ENCODE data around the gene SCAI. TPM values are rescaled to one million over a fixed set of nuclear protein-coding genes. Genes with fewer than 3 reads are reported as not detected.

SCAI gene
- total RNA-seq, 1 experiment from 2014 or later: 15.5 TPM

- Mint-ChIP-seq H3K4me3 (no peak overlapping the region), H3K27me3 (ENCODE audit: low read depth) (no peaks in the 10 kb centered on the region), H3K36me3 (ENCODE audit: insufficient read depth in 1 of 3, low read depth in 3 of 3) (peaks cover 10 to 22% (median 18%) of the 10 kb centered on the region in 3 experiments; a peak in 6 of 7 replicates), H3K4me1 (peaks cover 0 to 3% of the 10 kb centered on the region in 2 experiments; a peak in 2 of 4 replicates), H3K9me3 (no peaks in the 10 kb centered on the region), H3K27ac (no peak overlapping the region)
- no peak overlapping the region for H2BK5ac ChIP-seq (ENCODE audit: insufficient read length, low read length)
- H3K4ac ChIP-seq (ENCODE audit: low read depth, low read length): no peak overlapping the region
- no peak overlapping the region for H3K23ac ChIP-seq (ENCODE audit: insufficient read length, low read depth, low read length)
- H3K4me2 ChIP-seq (ENCODE audit: insufficient read depth, insufficient read length, low read length): no peak overlapping the region
- peaks cover 13% of the 10 kb centered on the region for H3K79me1 ChIP-seq (ENCODE audit: insufficient read depth, low read depth, low read length, poor library complexity, severe bottlenecking)
- H4K8ac ChIP-seq (replicated peaks; ENCODE audit: insufficient read length, low read depth, low read length): no peak overlapping the region
- no peak for DNase-seq
- no peak overlapping the region for H4K5ac ChIP-seq (ENCODE audit: insufficient read length, low read depth, low read length)
- no peak overlapping the region for H3K18ac ChIP-seq (ENCODE audit: insufficient read length, low read depth, low read length)
- H2BK20ac ChIP-seq (ENCODE audit: low read depth, low read length, poor library complexity, severe bottlenecking): no peak overlapping the region
- no peak for TF ChIP-seq CTCF (conservative IDR thresholded peaks at IDR 0.05)
- H2AFZ ChIP-seq (ENCODE audit: low read length): no peak overlapping the region
- H2BK15ac ChIP-seq (ENCODE audit: low read depth, low read length): no peak overlapping the region
- H3K23me2 ChIP-seq (ENCODE audit: insufficient read length, low read depth, low read length, poor library complexity, severe bottlenecking): no peaks in the 10 kb centered on the region
- no peak overlapping the region for H3K56ac ChIP-seq (ENCODE audit: insufficient read length, low read depth, low read length)
- no peak overlapping the region for H3T11ph ChIP-seq (ENCODE audit: low read length)
- no peak overlapping the region for H3K27ac ChIP-seq (ENCODE audit: insufficient read length, low read depth, low read length)
- H4K20me1 ChIP-seq (ENCODE audit: control insufficient read depth, insufficient read depth, insufficient read length): no peaks in the 10 kb centered on the region
- no peaks in the 10 kb centered on the region; the same call in 1 of the 2 replicates for H3K4me1 ChIP-seq (ENCODE audit: insufficient read depth, low read length)
- peaks cover 4% of the 10 kb centered on the region; the same call in 1 of the 2 replicates for H3K79me2 ChIP-seq (ENCODE audit: insufficient read depth, low read length)
- H3K9ac ChIP-seq (ENCODE audit: extremely low read depth, insufficient read length, low read length): no peak overlapping the region
- no peak overlapping the region for H2AK5ac ChIP-seq (ENCODE audit: insufficient read length, low read length)
- no peak overlapping the region for H2BK12ac ChIP-seq (ENCODE audit: insufficient read length, low read depth, low read length)
- no peaks in the 10 kb centered on the region for H3K27me3 ChIP-seq (ENCODE audit: insufficient read depth, low read length)
- no peaks in the 10 kb centered on the region for H3K9me3 ChIP-seq (ENCODE audit: control insufficient read depth, low read depth, low read length)
- H4K91ac ChIP-seq (ENCODE audit: insufficient read length, low read depth, low read length): no peak overlapping the region
- H3K14ac ChIP-seq (ENCODE audit: insufficient read depth, low read length): no peak overlapping the region
- H2BK120ac ChIP-seq (ENCODE audit: low read depth, low read length, poor library complexity, severe bottlenecking): no peak overlapping the region
These were observed 26.6 kb upstream of the SCAI start for GRCh38 chr9:125169895-125170294.

All from H9 (cell line).